ELF-1 (cell line): ENCODE results near the gene OR5F1.

ENCODE experiments used
- DNase-seq: peaks from one replicate; pipeline ENCODE4 v3.0.0-alpha.2; 2016; ENCODE audit warnings: low read depth, low spot score

Gene OR5F1

DNA sequence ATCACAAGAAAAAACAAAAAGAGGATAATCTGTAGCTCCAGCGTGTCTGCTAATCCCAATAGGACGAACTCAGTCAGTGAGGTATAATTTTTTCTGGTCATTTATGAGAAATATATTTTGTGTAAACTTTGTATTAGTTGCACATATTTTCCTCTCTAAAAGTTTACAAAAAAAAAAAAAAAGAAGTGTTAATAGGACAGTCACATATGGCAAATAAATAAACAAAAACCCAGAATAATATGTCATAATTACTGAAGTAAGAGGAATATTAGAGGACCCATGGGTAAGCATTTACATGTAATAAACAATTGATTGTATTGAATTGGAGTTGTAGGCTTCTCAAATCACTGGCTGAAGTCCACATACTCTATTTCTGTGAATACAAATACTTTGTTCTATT lies at the start of gene OR5F1:
Gene OR5F1, minus strand, starts transcription at position 101 of the 400 bp plus-strand sequence. Its CDS starts 0 bp downstream, at position 101.
- no peak for DNase-seq

DNA sequence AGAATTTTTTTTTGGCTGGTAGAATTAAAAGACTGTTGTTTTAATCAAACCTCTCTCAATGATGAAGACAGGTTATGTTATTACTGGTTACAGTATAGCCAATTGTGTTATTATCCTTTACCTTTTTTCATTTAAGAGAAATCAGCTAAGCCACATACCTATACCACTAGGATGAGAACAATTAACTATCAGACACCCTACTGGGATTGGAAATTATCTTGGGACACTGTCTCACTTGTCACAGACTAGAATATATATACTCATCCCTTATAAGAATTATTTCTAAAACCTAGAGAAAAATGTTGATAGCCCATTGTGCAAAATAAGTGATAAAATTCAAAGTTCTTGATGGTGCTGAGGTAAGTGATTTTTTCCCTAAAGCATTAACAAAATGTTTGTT lies 32.9 kb upstream of the OR5F1 start, which contains the start of gene OR5AS1:
Gene OR5AS1, plus strand, starts transcription at position 301 of the 400 bp plus-strand sequence. CDS start 2,765 bp downstream, outside the sequence.
- no peak for DNase-seq

DNA sequence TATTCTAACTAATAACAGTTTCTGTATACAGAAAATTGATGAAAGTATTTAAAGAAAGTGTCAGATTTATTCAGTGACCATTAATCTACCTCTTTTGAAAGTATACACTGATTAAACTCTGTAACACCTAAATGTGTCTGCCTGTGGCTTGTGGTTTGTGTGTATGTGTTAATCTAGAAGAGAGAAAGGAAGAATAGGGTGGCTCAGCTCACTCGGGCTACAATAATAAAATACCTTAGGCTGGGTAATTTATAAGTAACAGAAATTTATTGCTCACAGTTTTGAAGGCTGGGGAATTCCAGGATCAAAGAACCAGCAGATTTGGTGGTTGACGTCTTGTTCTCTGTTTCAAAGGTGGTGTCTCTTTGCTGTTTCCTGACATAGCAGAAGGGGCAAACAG lies 19.4 kb upstream of the OR5F1 start:
- DNase-seq = no peak

DNA sequence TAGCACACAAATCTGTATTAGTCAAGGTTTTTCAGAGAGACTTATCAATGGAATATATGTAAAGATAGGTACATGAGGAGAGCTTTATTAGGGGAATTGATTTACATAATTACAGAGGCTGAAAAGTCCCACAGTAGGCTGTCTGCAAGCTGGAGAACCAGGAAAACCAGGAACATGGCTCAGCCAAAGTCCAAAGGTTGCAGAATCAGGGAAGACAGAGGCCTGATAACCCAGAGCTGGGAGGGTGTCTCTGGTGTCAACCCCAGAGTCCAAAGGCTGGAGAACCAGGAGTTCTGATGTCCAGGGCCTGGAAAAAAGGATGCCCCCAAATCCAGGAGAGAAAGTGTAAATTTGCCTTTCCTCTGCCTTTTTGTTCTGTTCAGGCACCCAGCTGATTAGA lies 16.3 kb upstream of the OR5F1 start:
- no peak for DNase-seq

DNA sequence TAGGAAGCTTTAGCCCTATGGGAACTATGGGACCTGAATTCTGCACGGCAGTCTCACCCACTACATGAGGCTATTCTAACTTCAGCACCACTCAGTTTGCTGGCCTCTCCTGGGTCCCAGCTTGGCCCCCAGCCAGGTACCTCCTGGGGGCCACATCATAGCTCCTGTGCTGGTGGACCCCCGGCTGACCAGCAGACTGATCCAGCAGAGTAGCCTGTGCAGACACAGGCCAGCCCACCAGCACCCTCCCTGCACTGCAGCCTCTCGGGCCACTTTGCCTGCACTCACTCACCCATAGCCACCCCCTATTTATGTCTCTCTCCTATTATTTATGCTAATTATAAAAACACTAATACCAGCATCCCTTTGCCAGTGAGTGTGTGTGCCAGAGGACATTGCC lies 23.5 kb downstream of the OR5F1 start:
- DNase-seq = no peak

DNA sequence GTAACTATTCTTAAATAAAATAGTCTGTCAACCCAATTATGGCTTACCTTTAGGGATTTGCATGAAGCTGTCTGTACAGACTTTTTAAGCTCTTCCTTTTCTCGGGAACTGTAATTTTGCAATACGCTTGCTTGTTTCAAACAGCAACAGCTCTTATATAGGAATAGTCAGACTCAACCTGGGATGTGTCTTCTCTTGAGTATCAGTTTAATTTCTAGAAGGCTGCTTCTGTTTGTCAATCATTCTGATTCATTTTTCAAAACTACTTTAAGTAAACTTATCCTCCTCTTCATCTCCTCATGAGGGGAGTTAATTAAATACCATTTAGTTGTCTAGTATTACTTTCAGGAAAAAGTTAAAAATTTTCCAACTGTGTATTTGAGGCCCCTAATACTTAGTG lies 24.6 kb downstream of the OR5F1 start, which contains the start of gene OR10AG1:
Gene OR10AG1, minus strand, starts transcription at position 101 of the 400 bp plus-strand sequence. Its CDS starts 38 bp downstream, at position 63.
- no peak for DNase-seq

DNA sequence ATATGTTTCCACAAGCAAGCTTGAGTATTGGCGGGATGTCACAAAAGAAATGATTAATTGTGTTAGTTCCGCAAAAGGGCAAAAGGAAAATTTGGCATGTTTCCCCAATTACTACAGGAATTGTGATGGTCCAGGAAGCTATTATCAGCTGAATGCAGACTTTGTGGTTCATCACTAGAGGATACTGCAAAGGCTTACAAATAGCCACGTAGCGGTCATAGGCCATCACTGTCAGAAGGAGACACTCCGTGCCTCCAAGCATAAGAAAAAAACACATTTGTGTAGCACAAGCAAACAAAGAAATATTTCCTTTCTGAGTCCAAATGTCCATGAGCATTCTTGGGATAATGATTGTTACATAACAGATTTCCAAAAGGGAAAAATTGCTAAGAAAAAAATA lies 26.5 kb downstream of the OR5F1 start:
- DNase-seq = no peak

DNA sequence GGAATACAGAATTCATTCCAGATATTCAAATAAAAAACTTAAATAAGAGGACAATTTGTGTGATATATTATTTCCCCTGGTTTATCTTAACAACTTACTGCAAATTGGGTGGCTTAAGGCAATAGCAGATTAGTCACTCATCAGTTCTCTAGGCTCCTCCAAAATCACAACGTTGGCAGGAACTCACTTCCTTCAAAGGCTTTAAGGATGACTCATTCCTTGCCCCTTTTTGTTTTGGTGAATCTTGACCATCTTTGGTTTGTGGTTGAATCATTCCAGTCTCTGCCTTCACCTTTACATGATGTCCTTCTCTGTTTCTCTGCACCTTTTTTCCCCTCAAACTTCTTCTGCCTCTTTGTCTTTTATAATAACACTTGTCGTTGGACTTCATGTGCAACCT lies 28.0 kb downstream of the OR5F1 start:
- peak; percentile 14 for DNase-seq

DNA sequence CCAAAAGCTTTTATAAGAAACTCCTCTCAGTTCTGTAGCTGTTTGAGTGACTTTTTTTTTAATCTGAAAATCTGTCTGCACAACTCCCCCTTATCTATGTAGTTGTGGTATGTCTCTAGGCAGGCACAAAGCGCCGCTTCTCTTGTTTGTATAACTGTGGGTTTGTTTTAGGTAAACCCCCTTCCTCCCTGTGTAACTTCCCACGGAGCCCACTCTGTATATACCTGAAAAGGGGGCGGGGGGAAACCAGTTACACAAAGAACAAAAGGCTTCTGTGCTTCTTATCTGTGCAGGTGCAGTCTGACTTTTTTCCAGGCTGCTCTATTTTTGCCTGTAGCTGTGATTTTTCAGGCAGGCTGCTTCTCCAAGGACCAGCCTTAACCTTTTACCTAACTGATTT lies 37.9 kb downstream of the OR5F1 start:
- no peak for DNase-seq

DNA sequence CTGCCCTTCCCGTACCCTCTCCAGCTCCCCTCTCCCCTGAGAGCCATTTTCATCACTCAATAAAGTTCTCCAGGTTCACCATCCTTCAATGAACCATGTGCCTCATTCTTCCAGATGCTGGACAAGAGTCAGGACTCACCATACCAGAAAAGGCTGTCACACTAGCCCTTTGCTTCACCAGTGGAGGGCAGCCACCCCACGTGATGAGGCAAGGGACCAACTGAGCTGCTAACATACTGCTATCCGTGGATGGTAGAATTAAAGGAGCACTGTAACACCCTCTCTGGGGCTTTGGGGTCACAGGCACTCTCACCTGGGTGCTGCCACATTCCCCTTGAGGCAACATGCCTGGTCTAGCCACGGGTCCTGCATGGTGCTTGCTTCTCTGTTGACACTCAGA lies 45.1 kb downstream of the OR5F1 start:
- DNase-seq = no peak
